SH-SY5Y (cell line): ENCODE results near the gene NFILZ.

Experiments used
- GATA2 ChIP-seq: IDR thresholded peaks from 2 replicates; pipeline ENCODE4 v1.6.1; 2011; ENCODE audit warnings: mild to moderate bottlenecking, low read depth, low read length
- GATA3 ChIP-seq: IDR thresholded peaks from 2 replicates; pipeline ENCODE4 v1.6.1; 2011; ENCODE audit warnings: low read depth, mild to moderate bottlenecking, low read length, moderate library complexity

GRCh38 chr19:8640402-8641004 lies 10.1 kb downstream of the NFILZ start:
- TF ChIP-seq GATA3 (no peak), GATA2 (no peak)
